ENCODE data around the gene FHOD3. TPM values are rescaled to one million over a fixed set of nuclear protein-coding genes. Genes with fewer than 3 reads are reported as not detected.
"Not testable (repeated sequence)": the region's sequence is repeated elsewhere in the genome, so short reads cannot be mapped to it uniquely, and the experiment has no call there.

Gene FHOD3
- total RNA-seq, 2 donors from 2014 or later: not detected

- Mint-ChIP-seq H3K27ac (no peak overlapping the region), H3K36me3 (no peaks in the 10 kb centered on the region), H3K9me3 (no peaks in the 10 kb centered on the region)
- DNase-seq (ENCODE audit: low spot score in 2 of 2): no peak
- no peak for ATAC-seq
Measured at GRCh38 chr18:36717422-36718110, 420.1 kb downstream of the FHOD3 start.

- Mint-ChIP-seq H3K9me3 (no peaks in the 10 kb centered on the region), H3K27ac (no peak overlapping the region), H3K36me3 (no peaks in the 10 kb centered on the region)
- DNase-seq (ENCODE audit: low spot score in 2 of 2) (no peak), ATAC-seq (no peak)
Measured at GRCh38 chr18:36718705-36719328, 421.3 kb downstream of the FHOD3 start.

GRCh38 chr18:36719630-36720029, 422.1 kb downstream of the FHOD3 start:
- DNase-seq (ENCODE audit: low spot score in 2 of 2): no peak
- Mint-ChIP-seq H3K27ac (no peak overlapping the region), H3K9me3 (no peaks in the 10 kb centered on the region), H3K36me3 (no peaks in the 10 kb centered on the region)
- no peak for ATAC-seq

- H3K9me3 Mint-ChIP-seq; H3K27ac Mint-ChIP-seq; H3K36me3 Mint-ChIP-seq; ATAC-seq; DNase-seq (ENCODE audit: low spot score in 2 of 2): not testable (repeated sequence)
Measured at GRCh38 chr18:36721351-36721750, 423.8 kb downstream of the FHOD3 start.

GRCh38 chr18:36724169-36724568, 426.7 kb downstream of the FHOD3 start:
- Mint-ChIP-seq H3K36me3 (no peaks in the 10 kb centered on the region), H3K27ac (no peak overlapping the region), H3K9me3 (no peaks in the 10 kb centered on the region)
- DNase-seq (ENCODE audit: low spot score in 2 of 2) (no peak), ATAC-seq (no peak)

- Mint-ChIP-seq H3K36me3 (no peaks in the 10 kb centered on the region), H3K27ac (no peak overlapping the region), H3K9me3 (no peaks in the 10 kb centered on the region)
- ATAC-seq (no peak), DNase-seq (ENCODE audit: low spot score in 2 of 2) (no peak)
Measured at GRCh38 chr18:36724591-36725001, 427.1 kb downstream of the FHOD3 start.

- Mint-ChIP-seq H3K27ac (no peak overlapping the region), H3K9me3 (peaks cover 5 to 6% of the 10 kb centered on the region in 2 donors), H3K36me3 (peaks cover 6 to 8% of the 10 kb centered on the region in 2 donors)
- ATAC-seq: no peak
- no peak for DNase-seq (ENCODE audit: low spot score in 2 of 2)
Measured at GRCh38 chr18:36728345-36728744, 430.8 kb downstream of the FHOD3 start.

GRCh38 chr18:36729197-36729596, 431.7 kb downstream of the FHOD3 start:
- DNase-seq (ENCODE audit: low spot score in 2 of 2) (no peak), ATAC-seq (no peak)
- no peak overlapping the region for H3K27ac Mint-ChIP-seq
- H3K36me3 Mint-ChIP-seq: peaks cover 6 to 8% of the 10 kb centered on the region in 2 donors
- peaks cover 5 to 6% of the 10 kb centered on the region in 2 donors for H3K9me3 Mint-ChIP-seq

GRCh38 chr18:36732264-36732663, 434.8 kb downstream of the FHOD3 start:
- H3K36me3 Mint-ChIP-seq: peaks cover 6 to 8% of the 10 kb centered on the region in 2 donors
- DNase-seq (ENCODE audit: low spot score in 2 of 2) (no peak), ATAC-seq (no peak)
- no peak overlapping the region for H3K27ac Mint-ChIP-seq
- peaks cover 5 to 6% of the 10 kb centered on the region in 2 donors for H3K9me3 Mint-ChIP-seq

GRCh38 chr18:36733150-36733549, 435.6 kb downstream of the FHOD3 start:
- no peak for ATAC-seq

GRCh38 chr18:36734596-36734995, 437.1 kb downstream of the FHOD3 start:
- Mint-ChIP-seq H3K27ac (no peak overlapping the region), H3K36me3 (peaks cover 6 to 8% of the 10 kb centered on the region in 2 donors), H3K9me3 (peaks cover 5 to 6% of the 10 kb centered on the region in 2 donors)
- DNase-seq (ENCODE audit: low spot score in 2 of 2): no peak
- no peak for ATAC-seq

More at GRCh38 chr18:36733150-36733549, 435.6 kb downstream of the FHOD3 start:
- Mint-ChIP-seq H3K27ac (no peak overlapping the region), H3K36me3 (peaks cover 6 to 8% of the 10 kb centered on the region in 2 donors), H3K9me3 (peaks cover 5 to 6% of the 10 kb centered on the region in 2 donors)
- DNase-seq (ENCODE audit: low spot score in 2 of 2): no peak

GRCh38 chr18:36735130-36735529, 437.6 kb downstream of the FHOD3 start:
- Mint-ChIP-seq H3K27ac (no peak overlapping the region), H3K36me3 (peaks cover 6 to 8% of the 10 kb centered on the region in 2 donors), H3K9me3 (peaks cover 5 to 6% of the 10 kb centered on the region in 2 donors)
- no peak for ATAC-seq
- no peak for DNase-seq (ENCODE audit: low spot score in 2 of 2)

GRCh38 chr18:36736094-36736493, 438.6 kb downstream of the FHOD3 start:
- peaks cover 6 to 8% of the 10 kb centered on the region in 2 donors for H3K36me3 Mint-ChIP-seq
- H3K27ac Mint-ChIP-seq: no peak overlapping the region
- DNase-seq (ENCODE audit: low spot score in 2 of 2) (no peak), ATAC-seq (no peak)
- peaks cover 5 to 6% of the 10 kb centered on the region in 2 donors for H3K9me3 Mint-ChIP-seq

- Mint-ChIP-seq H3K27ac (no peak overlapping the region), H3K9me3 (peaks cover 3 to 5% of the 10 kb centered on the region in 2 donors), H3K36me3 (peaks cover 4 to 7% of the 10 kb centered on the region in 2 donors)
- ATAC-seq: no peak
- DNase-seq (ENCODE audit: low spot score in 2 of 2): no peak
Measured at GRCh38 chr18:36737316-36737715, 439.8 kb downstream of the FHOD3 start.

GRCh38 chr18:36744261-36744876, 446.9 kb downstream of the FHOD3 start:
- no peak for ATAC-seq
- H3K27ac Mint-ChIP-seq: peak overlapping the region in 1 of 2 donors; percentile 86
- H3K9me3 Mint-ChIP-seq: no peaks in the 10 kb centered on the region
- H3K36me3 Mint-ChIP-seq: no peaks in the 10 kb centered on the region
- DNase-seq (ENCODE audit: low spot score in 2 of 2): no peak

- DNase-seq (ENCODE audit: low spot score in 2 of 2) (no peak), ATAC-seq (no peak)
- Mint-ChIP-seq H3K9me3 (no peaks in the 10 kb centered on the region), H3K36me3 (no peaks in the 10 kb centered on the region), H3K27ac (peak overlapping the region in 1 of 2 donors; percentile 26)
Measured at GRCh38 chr18:36745219-36745975, 447.9 kb downstream of the FHOD3 start.
